HCT116 (cell line): Measurements from ENCODE around the gene SLC35F3. TPM values are rescaled to one million over a fixed set of nuclear protein-coding genes. Genes with fewer than 3 reads are reported as not detected.

Experiments used
- ATAC-seq: fragments of 200-7000 bp; cut with Tn5 transposase; 2 replicates; pipeline ENCODE4 v1.9.1; 2020; ENCODE audit warnings: mild to moderate bottlenecking, moderate library complexity
- BruUV-seq: library from RNA; stranded (reverse); fragments of 400-500 nt; replicated peaks from 2 replicates; lab custom pipeline; 2021; lab: Mats Ljungman, UMichigan
- CTCF ChIA-PET: fragments of 300-600 bp; sonication (Branson Sonifier 250); formaldehyde crosslinking; loops from one replicate; lab custom pipeline; 2021; ENCODE audit warnings: antibody characterized with exemption; lab: Charles Lee
- POLR2A ChIA-PET: fragments of 300-600, 350-600 bp; sonication (Branson Sonifier 250); formaldehyde crosslinking; loops from one replicate; lab custom pipeline; 2021; ENCODE audit warnings: antibody characterized with exemption; lab: Charles Lee
- RAD21 ChIA-PET, 2 experiments: fragments of 300-600 bp; sonication (Branson Sonifier 250); formaldehyde crosslinking; loops; one replicate each; lab custom pipeline; 2023; ENCODE audit warnings: low total read pairs in 2 of 2; ENCODE audit not compliant: uncharacterized antibody in 2 of 2, unreplicated experiment in 2 of 2, low non-redundant PET in 1 of 2; lab: Charles Lee
- DNase-seq: peaks from one replicate; pipeline ENCODE4 v3.0.0-alpha.2; 2010; ENCODE audit warnings: low read depth, low spot score
- H2AFZ ChIP-seq: fragments of 200-600 bp; shearing (Covaris generic), sonication (generic); 2 replicates; pipeline ENCODE4 v1.6.1; 2017; ENCODE audit warnings: low read depth, mixed run types, mixed read lengths, antibody characterized with exemption, low read length; ENCODE audit not compliant: poor library complexity, severe bottlenecking
- H3K27ac ChIP-seq: 2 replicates; pipeline ENCODE4 v1.5.1; 2012; ENCODE audit warnings: low read depth, low read length
- H3K27me3 ChIP-seq: fragments of 200-600 bp; sonication (generic); 2 replicates; pipeline ENCODE4 v1.6.1; 2016; ENCODE audit warnings: mixed run types, low read length, mixed read lengths; ENCODE audit not compliant: insufficient read depth
- H3K36me3 ChIP-seq, 2 experiments: fragments of 200-500 bp in 1 of 2; fragments of 200-600 bp in 1 of 2; sonication (Bioruptor generic) in 1 of 2; sonication (generic) in 1 of 2; 2 replicates each; pipeline versions ENCODE4 v1.5.1 to v1.6.1; 2014 to 2016; ENCODE audit warnings: low read length in 2 of 2, inconsistent platforms in 1 of 2, mixed read lengths in 1 of 2, mixed run types in 1 of 2; ENCODE audit not compliant: insufficient read depth in 2 of 2, control insufficient read depth in 1 of 2
- H3K4me1 ChIP-seq, 2 experiments: fragments of 200-600 bp in 1 of 2; sonication (generic) in 1 of 2; 2 replicates each; pipeline versions ENCODE4 v1.5.1 to v1.6.1; 2012 to 2017; ENCODE audit warnings: low read length in 2 of 2, inconsistent platforms in 1 of 2, mild to moderate bottlenecking in 1 of 2, mixed read lengths in 1 of 2, mixed run types in 1 of 2, moderate library complexity in 1 of 2; ENCODE audit not compliant: insufficient read depth in 2 of 2, control insufficient read depth in 1 of 2
- H3K4me2 ChIP-seq: fragments of 200-600 bp; sonication (generic); 2 replicates; pipeline ENCODE4 v1.6.1; 2017; ENCODE audit warnings: mixed run types, low read length, mixed read lengths
- H3K4me3 ChIP-seq, 2 experiments: fragments of 200-600 bp in 1 of 2; sonication (generic) in 1 of 2; replicated peaks in 1 of 2; 2 replicates each; pipeline ENCODE4 v1.5.1; 2011 to 2016; ENCODE audit warnings: low read length in 2 of 2, control low read depth in 1 of 2, low read depth in 1 of 2, mild to moderate bottlenecking in 1 of 2, mixed read lengths in 1 of 2, mixed run types in 1 of 2
- H3K79me2 ChIP-seq: fragments of 200-600 bp; sonication (generic); 2 replicates; pipeline ENCODE4 v1.6.1; 2017; ENCODE audit warnings: mild to moderate bottlenecking, mixed run types, low read length, moderate library complexity, mixed read lengths; ENCODE audit not compliant: insufficient read depth
- H3K9ac ChIP-seq: fragments of 200-600 bp; sonication (generic); 2 replicates; pipeline ENCODE4 v1.6.1; 2016; ENCODE audit warnings: low read length, mixed read lengths
- H3K9me2 ChIP-seq: fragments of 200-600 bp; sonication (generic), shearing (Covaris generic); 2 replicates; pipeline ENCODE4 v1.6.1; 2017; ENCODE audit warnings: mixed run types, mild to moderate bottlenecking, moderate library complexity; ENCODE audit not compliant: insufficient read depth
- H3K9me3 ChIP-seq, 2 experiments: fragments of 200-500 bp in 1 of 2; fragments of 200-600 bp in 1 of 2; sonication (Bioruptor generic) in 1 of 2; sonication (generic) in 1 of 2; 2 replicates each; pipeline ENCODE4 v1.6.1; 2014 to 2017; ENCODE audit warnings: low read length in 2 of 2, mixed read lengths in 2 of 2, inconsistent platforms in 1 of 2, low read depth in 1 of 2, mild to moderate bottlenecking in 1 of 2, mixed run types in 1 of 2, moderate library complexity in 1 of 2; ENCODE audit not compliant: control insufficient read depth in 1 of 2, insufficient read depth in 1 of 2
- H4K20me1 ChIP-seq: fragments of 200-600 bp; sonication (generic), shearing (Covaris generic); 2 replicates; pipeline ENCODE4 v1.6.1; 2017; ENCODE audit warnings: mixed run types, mild to moderate bottlenecking, moderate library complexity; ENCODE audit not compliant: insufficient read depth
- ATF3 ChIP-seq: IDR thresholded peaks from 2 replicates; pipeline ENCODE4 v1.6.1; 2012
- CEBPB ChIP-seq: IDR thresholded peaks from 2 replicates; pipeline ENCODE4 v1.6.1; 2012; ENCODE audit warnings: low read depth
- EGR1 ChIP-seq: IDR thresholded peaks from 2 replicates; pipeline ENCODE4 v1.6.1; 2012; ENCODE audit warnings: low read depth
- ELF1 ChIP-seq: IDR thresholded peaks from 2 replicates; pipeline ENCODE4 v1.6.1; 2012; ENCODE audit warnings: low read depth, borderline replicate concordance
- EZH2 ChIP-seq: fragments of 200-600 bp; sonication (generic); IDR thresholded peaks from 2 replicates; pipeline ENCODE4 v1.6.1; 2017; ENCODE audit warnings: antibody characterized with exemption, mixed run types
- POLR2A ChIP-seq: IDR thresholded peaks from 2 replicates; pipeline ENCODE4 v1.7.0; 2011; ENCODE audit warnings: borderline replicate concordance; ENCODE audit not compliant: insufficient read depth, insufficient read length; ENCODE audit errors: extremely low read depth
- POLR2AphosphoS5 ChIP-seq: IDR thresholded peaks from 2 replicates; pipeline ENCODE4 v1.6.1; 2011; ENCODE audit warnings: mild to moderate bottlenecking, low read depth, low read length, moderate library complexity
- RAD21 ChIP-seq: IDR thresholded peaks from 2 replicates; pipeline ENCODE4 v1.6.1; 2012; ENCODE audit warnings: low read depth, mild to moderate bottlenecking
- SIN3A ChIP-seq: IDR thresholded peaks from 2 replicates; pipeline ENCODE4 v1.6.1; 2012; ENCODE audit warnings: low read depth
- SP1 ChIP-seq: IDR thresholded peaks from 2 replicates; pipeline ENCODE4 v1.6.1; 2012; ENCODE audit warnings: low read depth
- ZNF274 ChIP-seq: fragments of 200-500 bp; sonication (Bioruptor generic); IDR thresholded peaks from 2 replicates; pipeline ENCODE4 v1.6.1; 2014; ENCODE audit warnings: mild to moderate bottlenecking, low read depth, low read length, inconsistent platforms
- intact Hi-C: fragments of 100-400 bp; cut with micrococcal nuclease; formaldehyde crosslinking; loops from 2 replicates; pipeline ENCODE4 v1.10.0; 2022
- total RNA-seq: library from RNA; stranded (reverse); gene quantifications from one replicate; pipeline ENCODE4 v1.2.1, GENCODE V29; 2021; ENCODE audit not compliant: unreplicated experiment
- TF ChIP-seq, protein P1 (sequence below): IDR thresholded peaks from 2 replicates; pipeline ENCODE4 v1.6.1; 2012; ENCODE audit warnings: low read depth
- TF ChIP-seq, protein P2 (sequence below), 3 experiments: fragments of 200-600 bp in 1 of 3; sonication (generic) in 1 of 3; IDR thresholded peaks in 2 of 3; conservative IDR thresholded peaks in 1 of 3; 2 replicates each; pipeline ENCODE4 v1.5.1; 2012 to 2017; ENCODE audit warnings: low read depth in 2 of 3, low read length in 2 of 3, antibody characterized with exemption in 1 of 3, borderline replicate concordance in 1 of 3, control low read depth in 1 of 3, mild to moderate bottlenecking in 1 of 3, mixed read lengths in 1 of 3, mixed run types in 1 of 3, moderate library complexity in 1 of 3; ENCODE audit not compliant: insufficient read depth in 1 of 3
- TF ChIP-seq, protein P3 (sequence below): IDR thresholded peaks from 2 replicates; pipeline ENCODE4 v1.6.1; 2011; ENCODE audit warnings: mild to moderate bottlenecking, low read length, moderate library complexity; ENCODE audit not compliant: insufficient replicate concordance; ENCODE audit errors: extremely low read depth

Gene SLC35F3
- total RNA-seq, 1 experiment from 2014 or later: 6.4 TPM

GRCh38 chr1:233938476-233938875 lies 34.0 kb downstream of the SLC35F3 start (continued):
- no peak for TF ChIP-seq EZH2
- no peak for TF ChIP-seq ELF1
- TF ChIP-seq RAD21: no peak
- TF ChIP-seq POLR2AphosphoS5: no peak
- TF ChIP-seq ATF3: no peak
- no peak for TF ChIP-seq POLR2A
- TF ChIP-seq ZNF274: no peak
- no peak for TF ChIP-seq EGR1
- TF ChIP-seq SP1: no peak

- TF ChIP-seq, protein P1, sequence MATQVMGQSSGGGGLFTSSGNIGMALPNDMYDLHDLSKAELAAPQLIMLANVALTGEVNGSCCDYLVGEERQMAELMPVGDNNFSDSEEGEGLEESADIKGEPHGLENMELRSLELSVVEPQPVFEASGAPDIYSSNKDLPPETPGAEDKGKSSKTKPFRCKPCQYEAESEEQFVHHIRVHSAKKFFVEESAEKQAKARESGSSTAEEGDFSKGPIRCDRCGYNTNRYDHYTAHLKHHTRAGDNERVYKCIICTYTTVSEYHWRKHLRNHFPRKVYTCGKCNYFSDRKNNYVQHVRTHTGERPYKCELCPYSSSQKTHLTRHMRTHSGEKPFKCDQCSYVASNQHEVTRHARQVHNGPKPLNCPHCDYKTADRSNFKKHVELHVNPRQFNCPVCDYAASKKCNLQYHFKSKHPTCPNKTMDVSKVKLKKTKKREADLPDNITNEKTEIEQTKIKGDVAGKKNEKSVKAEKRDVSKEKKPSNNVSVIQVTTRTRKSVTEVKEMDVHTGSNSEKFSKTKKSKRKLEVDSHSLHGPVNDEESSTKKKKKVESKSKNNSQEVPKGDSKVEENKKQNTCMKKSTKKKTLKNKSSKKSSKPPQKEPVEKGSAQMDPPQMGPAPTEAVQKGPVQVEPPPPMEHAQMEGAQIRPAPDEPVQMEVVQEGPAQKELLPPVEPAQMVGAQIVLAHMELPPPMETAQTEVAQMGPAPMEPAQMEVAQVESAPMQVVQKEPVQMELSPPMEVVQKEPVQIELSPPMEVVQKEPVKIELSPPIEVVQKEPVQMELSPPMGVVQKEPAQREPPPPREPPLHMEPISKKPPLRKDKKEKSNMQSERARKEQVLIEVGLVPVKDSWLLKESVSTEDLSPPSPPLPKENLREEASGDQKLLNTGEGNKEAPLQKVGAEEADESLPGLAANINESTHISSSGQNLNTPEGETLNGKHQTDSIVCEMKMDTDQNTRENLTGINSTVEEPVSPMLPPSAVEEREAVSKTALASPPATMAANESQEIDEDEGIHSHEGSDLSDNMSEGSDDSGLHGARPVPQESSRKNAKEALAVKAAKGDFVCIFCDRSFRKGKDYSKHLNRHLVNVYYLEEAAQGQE: no peak
- TF ChIP-seq CEBPB (no peak), SIN3A (no peak), RAD21 (no peak), POLR2AphosphoS5 (no peak)
- TF ChIP-seq, protein P2, sequence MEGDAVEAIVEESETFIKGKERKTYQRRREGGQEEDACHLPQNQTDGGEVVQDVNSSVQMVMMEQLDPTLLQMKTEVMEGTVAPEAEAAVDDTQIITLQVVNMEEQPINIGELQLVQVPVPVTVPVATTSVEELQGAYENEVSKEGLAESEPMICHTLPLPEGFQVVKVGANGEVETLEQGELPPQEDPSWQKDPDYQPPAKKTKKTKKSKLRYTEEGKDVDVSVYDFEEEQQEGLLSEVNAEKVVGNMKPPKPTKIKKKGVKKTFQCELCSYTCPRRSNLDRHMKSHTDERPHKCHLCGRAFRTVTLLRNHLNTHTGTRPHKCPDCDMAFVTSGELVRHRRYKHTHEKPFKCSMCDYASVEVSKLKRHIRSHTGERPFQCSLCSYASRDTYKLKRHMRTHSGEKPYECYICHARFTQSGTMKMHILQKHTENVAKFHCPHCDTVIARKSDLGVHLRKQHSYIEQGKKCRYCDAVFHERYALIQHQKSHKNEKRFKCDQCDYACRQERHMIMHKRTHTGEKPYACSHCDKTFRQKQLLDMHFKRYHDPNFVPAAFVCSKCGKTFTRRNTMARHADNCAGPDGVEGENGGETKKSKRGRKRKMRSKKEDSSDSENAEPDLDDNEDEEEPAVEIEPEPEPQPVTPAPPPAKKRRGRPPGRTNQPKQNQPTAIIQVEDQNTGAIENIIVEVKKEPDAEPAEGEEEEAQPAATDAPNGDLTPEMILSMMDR (IDR thresholded peaks at IDR 0.05 in 2 of 3, conservative IDR thresholded peaks at IDR 0.05 in 1 of 3; ENCODE audit: borderline replicate concordance in 1 of 3, insufficient read depth in 1 of 3, low read depth in 2 of 3, low read length in 2 of 3): no peak
- TF ChIP-seq, protein P3, sequence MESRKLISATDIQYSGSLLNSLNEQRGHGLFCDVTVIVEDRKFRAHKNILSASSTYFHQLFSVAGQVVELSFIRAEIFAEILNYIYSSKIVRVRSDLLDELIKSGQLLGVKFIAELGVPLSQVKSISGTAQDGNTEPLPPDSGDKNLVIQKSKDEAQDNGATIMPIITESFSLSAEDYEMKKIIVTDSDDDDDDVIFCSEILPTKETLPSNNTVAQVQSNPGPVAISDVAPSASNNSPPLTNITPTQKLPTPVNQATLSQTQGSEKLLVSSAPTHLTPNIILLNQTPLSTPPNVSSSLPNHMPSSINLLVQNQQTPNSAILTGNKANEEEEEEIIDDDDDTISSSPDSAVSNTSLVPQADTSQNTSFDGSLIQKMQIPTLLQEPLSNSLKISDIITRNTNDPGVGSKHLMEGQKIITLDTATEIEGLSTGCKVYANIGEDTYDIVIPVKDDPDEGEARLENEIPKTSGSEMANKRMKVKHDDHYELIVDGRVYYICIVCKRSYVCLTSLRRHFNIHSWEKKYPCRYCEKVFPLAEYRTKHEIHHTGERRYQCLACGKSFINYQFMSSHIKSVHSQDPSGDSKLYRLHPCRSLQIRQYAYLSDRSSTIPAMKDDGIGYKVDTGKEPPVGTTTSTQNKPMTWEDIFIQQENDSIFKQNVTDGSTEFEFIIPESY: no peak
- CTCF ChIA-PET: no interaction called here
- no peak overlapping the region for H3K4me3 ChIP-seq
- BruUV-seq: no TSS peak
- DNase-seq (no peak), ATAC-seq (no peak)
- no peak overlapping the region for H2AFZ ChIP-seq
- H3K9me2 ChIP-seq: no peaks in the 10 kb centered on the region
- no peaks in the 10 kb centered on the region for H3K4me1 ChIP-seq
- intact Hi-C loops: no loop called here
- POLR2A ChIA-PET: no interaction called here
- RAD21 ChIA-PET: no interaction called here
- H3K4me2 ChIP-seq: no peak overlapping the region
- no peaks in the 10 kb centered on the region for H3K36me3 ChIP-seq
- peaks cover 20% of the 10 kb centered on the region for H3K79me2 ChIP-seq
- no peak overlapping the region for H3K27ac ChIP-seq
- no peak overlapping the region for H3K9ac ChIP-seq
- no peaks in the 10 kb centered on the region for H4K20me1 ChIP-seq
- H3K9me3 ChIP-seq: no peaks in the 10 kb centered on the region
- H3K27me3 ChIP-seq: no peaks in the 10 kb centered on the region
These were observed 35.0 kb downstream of the SLC35F3 start for GRCh38 chr1:233939451-233939850.
